GM10266 (cell line): ENCODE results near the gene AP3M1.
"Not testable (repeated sequence)": the region's sequence is repeated elsewhere in the genome, so short reads cannot be mapped to it uniquely, and the experiment has no call there.

ENCODE experiments used
- DNase-seq: peaks from one replicate; pipeline ENCODE4 v3.0.0; 2012; ENCODE audit errors: extremely low spot score
- CTCF ChIP-seq: IDR thresholded peaks from 2 replicates; pipeline ENCODE4 v1.5.1; 2012; ENCODE audit warnings: mild to moderate bottlenecking, low read depth; ENCODE audit not compliant: control insufficient read depth, insufficient read depth; ENCODE audit errors: missing control alignments

AP3M1 gene

GRCh38 chr10:74150204-74150989 lies at the start of gene AP3M1:
AP3M1 (minus strand) TSS chr10:74150828; CDS start chr10:74138379, 12,449 bp downstream.
- peak; percentile 83 for DNase-seq
- no peak for TF ChIP-seq CTCF

GRCh38 chr10:74199315-74199714 lies 48.7 kb upstream of the AP3M1 start:
- TF ChIP-seq CTCF, result no peak

GRCh38 chr10:74194999-74195398 lies 44.4 kb upstream of the AP3M1 start:
- no peak for TF ChIP-seq CTCF
- DNase-seq, result no peak

More at GRCh38 chr10:74199315-74199714, 48.7 kb upstream of the AP3M1 start:
- DNase-seq, result no peak

- no peak for TF ChIP-seq CTCF
- no peak for DNase-seq
Observed at GRCh38 chr10:74194545-74194944, 43.9 kb upstream of the AP3M1 start.

GRCh38 chr10:74190494-74190893 lies 39.9 kb upstream of the AP3M1 start:
- DNase-seq, result no peak

GRCh38 chr10:74189999-74190421 lies 39.4 kb upstream of the AP3M1 start:
- DNase-seq, result no peak
- no peak for TF ChIP-seq CTCF

More at GRCh38 chr10:74190494-74190893, 39.9 kb upstream of the AP3M1 start:
- no peak for TF ChIP-seq CTCF

GRCh38 chr10:74188617-74189016 lies 38.0 kb upstream of the AP3M1 start:
- not testable (repeated sequence) for DNase-seq
